Caco-2 (cell line): ENCODE measurements around the gene SLC25A34. TPM values are rescaled to one million over a fixed set of nuclear protein-coding genes. Genes with fewer than 3 reads are reported as not detected.

Source experiments
- BruUV-seq: library from RNA; stranded (reverse); fragments of 400-500 nt; replicated peaks from 2 replicates; lab custom pipeline; 2021; lab: Mats Ljungman, UMichigan
- CTCF ChIA-PET: fragments of 300-600 bp; sonication (Branson Sonifier 250); formaldehyde crosslinking; loops from one replicate; lab custom pipeline; 2022; ENCODE audit warnings: antibody characterized with exemption; lab: Charles Lee
- POLR2A ChIA-PET: fragments of 300-600 bp; sonication (Branson Sonifier 250); formaldehyde crosslinking; loops from one replicate; lab custom pipeline; 2022; ENCODE audit warnings: antibody characterized with exemption; lab: Charles Lee
- DNase-seq, 2 experiments: peaks; one replicate each; pipeline versions ENCODE4 v3.0.0 to v3.0.0-alpha.2; 2020 to 2022
- H3K27me3 ChIP-seq: replicated peaks from 2 replicates; pipeline ENCODE4 v1.6.0; 2011; ENCODE audit warnings: low read length; ENCODE audit not compliant: control insufficient read depth, insufficient read depth
- H3K36me3 ChIP-seq: 2 replicates; pipeline ENCODE4 v1.5.1; 2011; ENCODE audit warnings: low read length; ENCODE audit not compliant: control insufficient read depth, insufficient read depth
- H3K4me1 ChIP-seq: fragments of 250-450 bp; sonication (Bioruptor Pico); 2 replicates; pipeline ENCODE4 v1.5.1; 2020; ENCODE audit warnings: mild to moderate bottlenecking
- H3K4me3 ChIP-seq: 2 replicates; pipeline ENCODE4 v1.5.1; 2011; ENCODE audit warnings: low read depth, mild to moderate bottlenecking, control low read depth, low read length
- H3K9me3 ChIP-seq: fragments of 250-450 bp; sonication (Bioruptor Pico); 2 replicates; pipeline ENCODE4 v1.5.1; 2020; ENCODE audit warnings: mild to moderate bottlenecking, moderate library complexity
- H3K27ac Mint-ChIP-seq: one replicate; pipeline ENCODE4 v1.8.0; 2022; ENCODE audit warnings: mixed read lengths; ENCODE audit not compliant: unreplicated experiment
- H3K27me3 Mint-ChIP-seq: one replicate; pipeline ENCODE4 v1.8.0; 2022; ENCODE audit warnings: mixed read lengths; ENCODE audit not compliant: insufficient read depth, unreplicated experiment
- H3K36me3 Mint-ChIP-seq: one replicate; pipeline ENCODE4 v1.8.0; 2022; ENCODE audit warnings: mild to moderate bottlenecking, mixed read lengths; ENCODE audit not compliant: insufficient read depth, unreplicated experiment
- H3K4me1 Mint-ChIP-seq: one replicate; pipeline ENCODE4 v1.8.0; 2022; ENCODE audit warnings: low read depth, mixed read lengths; ENCODE audit not compliant: unreplicated experiment
- H3K4me3 Mint-ChIP-seq: one replicate; pipeline ENCODE4 v1.8.0; 2022; ENCODE audit warnings: mild to moderate bottlenecking, moderate library complexity, mixed read lengths; ENCODE audit not compliant: unreplicated experiment
- H3K9me3 Mint-ChIP-seq: one replicate; pipeline ENCODE4 v1.8.0; 2022; ENCODE audit warnings: mixed read lengths; ENCODE audit not compliant: unreplicated experiment
- CTCF ChIP-seq, 2 experiments: fragments of 200-600 bp in 1 of 2; IDR thresholded peaks; 1 replicate in 1 of 2; 2 replicates in 1 of 2; pipeline versions ENCODE4 v1.5.1 to v1.8.0; 2011 to 2022; ENCODE audit warnings: antibody characterized with exemption in 1 of 2, control low read depth in 1 of 2, inconsistent platforms in 1 of 2, low read depth in 1 of 2, low read length in 1 of 2, mild to moderate bottlenecking in 1 of 2, moderate library complexity in 1 of 2; ENCODE audit not compliant: insufficient read depth in 1 of 2, severe bottlenecking in 1 of 2, unreplicated experiment in 1 of 2
- intact Hi-C: fragments of 100-400 bp; cut with micrococcal nuclease; formaldehyde crosslinking; loops from one replicate; pipeline ENCODE4 v1.10.0; 2022; ENCODE audit not compliant: unreplicated experiment
- total RNA-seq: library from RNA; stranded (reverse); gene quantifications from 2 replicates; pipeline ENCODE4 v1.2.3, GENCODE V29; 2022

The SLC25A34 gene
- total RNA-seq, 1 experiment from 2014 or later: 1.1 TPM

DNA sequence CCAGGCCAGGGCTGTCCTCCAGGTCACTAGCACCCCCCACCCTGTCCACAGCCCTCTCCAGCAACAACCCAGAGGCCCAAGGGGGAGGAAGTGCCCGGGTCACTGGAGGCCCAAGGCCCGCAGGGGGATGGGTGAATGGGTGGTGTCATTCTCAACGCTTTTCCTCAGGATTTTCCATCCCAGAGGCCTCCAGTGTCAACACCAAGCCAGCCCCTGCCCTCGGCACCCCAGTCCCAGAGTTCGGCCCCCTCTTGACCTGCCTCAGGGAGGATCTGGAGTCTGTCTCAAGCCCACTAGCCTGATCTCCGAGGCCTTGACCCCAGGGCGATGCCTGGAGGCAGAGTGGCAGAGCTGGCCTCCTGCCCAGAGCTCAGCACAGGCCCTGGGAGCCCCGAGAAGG is 11.3 kb downstream of the SLC25A34 start:
- ChIA-PET CTCF (no interaction called here), POLR2A (no interaction called here)
- no TSS peak for BruUV-seq

DNA sequence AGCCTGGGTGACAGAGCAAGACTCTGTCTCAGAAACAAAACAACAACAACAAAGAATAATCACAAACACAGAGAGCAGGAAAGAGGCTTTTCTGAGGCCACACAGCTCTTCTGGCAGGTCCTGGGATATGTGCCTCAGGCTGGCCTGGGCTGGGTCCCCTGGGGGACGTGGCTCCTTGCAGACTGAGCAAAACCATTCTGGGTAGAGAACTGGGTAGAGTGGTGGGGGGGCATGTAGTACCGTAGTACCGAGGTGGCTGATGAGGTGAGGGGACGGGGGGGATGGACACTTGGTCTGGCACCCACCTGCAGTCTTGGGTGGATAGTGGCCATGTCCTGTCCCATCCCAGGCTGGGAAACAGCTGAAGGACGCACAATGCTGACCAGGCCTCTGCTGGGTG is 12.2 kb downstream of the SLC25A34 start:
- CTCF ChIA-PET: no interaction called here

More for the DNA sequence above, 11.3 kb downstream of the SLC25A34 start:
- no peaks in the 10 kb centered on the region for H3K36me3 Mint-ChIP-seq
- no peak overlapping the region for H3K27ac Mint-ChIP-seq
- DNase-seq: no peak
- H3K36me3 ChIP-seq: no peaks in the 10 kb centered on the region
- H3K4me3 ChIP-seq: no peak overlapping the region
- H3K4me3 Mint-ChIP-seq: no peak overlapping the region
- no peaks in the 10 kb centered on the region for H3K27me3 ChIP-seq
- no peaks in the 10 kb centered on the region for H3K4me1 Mint-ChIP-seq
- peaks cover 16% of the 10 kb centered on the region for H3K4me1 ChIP-seq
- no peaks in the 10 kb centered on the region for H3K9me3 ChIP-seq
- TF ChIP-seq CTCF (IDR thresholded peaks at IDR 0.05; ENCODE audit: insufficient read depth in 1 of 2, low read depth in 1 of 2, low read length in 1 of 2, severe bottlenecking in 1 of 2, unreplicated experiment in 1 of 2): no peak
- H3K9me3 Mint-ChIP-seq: no peaks in the 10 kb centered on the region
- no peaks in the 10 kb centered on the region for H3K27me3 Mint-ChIP-seq
- intact Hi-C loops: loop anchor here (10.0 kb wide), 1 partner anchor 63 kb away; the partner anchor contains the start of gene PLEKHM2

GRCh38 chr1:15748690-15749398 is 12.8 kb downstream of the SLC25A34 start:
- no TSS peak for BruUV-seq
- POLR2A ChIA-PET: no interaction called here
- intact Hi-C loops: loop anchor here (10.0 kb wide), 1 partner anchor 64 kb away; the partner anchor contains the start of gene PLEKHM2

More for the DNA sequence above, 12.2 kb downstream of the SLC25A34 start:
- no peaks in the 10 kb centered on the region for H3K27me3 ChIP-seq
- intact Hi-C loops: loop anchor here (10.0 kb wide), 1 partner anchor 63 kb away; the partner anchor contains the start of gene PLEKHM2
- H3K36me3 ChIP-seq: no peaks in the 10 kb centered on the region
- no peaks in the 10 kb centered on the region for H3K4me1 Mint-ChIP-seq
- BruUV-seq: no TSS peak
- H3K4me3 Mint-ChIP-seq: no peak overlapping the region
- H3K4me3 ChIP-seq: no peak overlapping the region
- no peak overlapping the region for H3K27ac Mint-ChIP-seq
- H3K27me3 Mint-ChIP-seq: no peaks in the 10 kb centered on the region
- POLR2A ChIA-PET: no interaction called here
- no peaks in the 10 kb centered on the region for H3K9me3 ChIP-seq
- no peak for DNase-seq
- no peaks in the 10 kb centered on the region for H3K9me3 Mint-ChIP-seq
- no peak for TF ChIP-seq CTCF (IDR thresholded peaks at IDR 0.05; ENCODE audit: insufficient read depth in 1 of 2, low read depth in 1 of 2, low read length in 1 of 2, severe bottlenecking in 1 of 2, unreplicated experiment in 1 of 2)
- no peaks in the 10 kb centered on the region for H3K36me3 Mint-ChIP-seq
- peaks cover 9% of the 10 kb centered on the region for H3K4me1 ChIP-seq

More at GRCh38 chr1:15748690-15749398, 12.8 kb downstream of the SLC25A34 start:
- Mint-ChIP-seq H3K9me3 (no peaks in the 10 kb centered on the region), H3K36me3 (no peaks in the 10 kb centered on the region), H3K27me3 (no peaks in the 10 kb centered on the region), H3K27ac (no peak overlapping the region), H3K4me1 (no peaks in the 10 kb centered on the region), H3K4me3 (no peak overlapping the region)
- H3K9me3 ChIP-seq: no peaks in the 10 kb centered on the region
- H3K4me1 ChIP-seq: peaks cover 8% of the 10 kb centered on the region
- H3K4me3 ChIP-seq: no peak overlapping the region
- TF ChIP-seq CTCF (IDR thresholded peaks at IDR 0.05; ENCODE audit: insufficient read depth in 1 of 2, low read depth in 1 of 2, low read length in 1 of 2, severe bottlenecking in 1 of 2, unreplicated experiment in 1 of 2): no peak
- CTCF ChIA-PET: no interaction called here
- no peaks in the 10 kb centered on the region for H3K27me3 ChIP-seq
- DNase-seq: no peak
- H3K36me3 ChIP-seq: no peaks in the 10 kb centered on the region
